Tibial artery (tissue), 4 donors: Measurements from ENCODE around the gene DEPDC7.
A peak's percentile ranks its signal among the peaks of the same experiment; 100 is the strongest.

ENCODE experiments used
- DNase-seq, 2 donors: peaks; one replicate each; pipeline ENCODE4 v3.0.0-alpha.2; 2019
- H3K27ac ChIP-seq, 2 donors: fragments of 200-600 bp; sonication (generic) in 1 of 2; 1 replicate in 1 of 2; 2 replicates in 1 of 2; pipeline ENCODE4 v1.5.1; 2018 to 2019; ENCODE audit warnings: mild to moderate bottlenecking in 1 of 2
- H3K27me3 ChIP-seq, 2 donors: fragments of 200-600 bp; sonication (generic) in 1 of 2; one replicate each; pipeline versions ENCODE4 v1.5.1 to v1.6.0; 2016 to 2019
- H3K36me3 ChIP-seq, 3 donors: fragments of 200-600 bp; sonication (generic) in 2 of 3; one replicate each; pipeline ENCODE4 v1.5.1; 2016 to 2019; ENCODE audit warnings: mild to moderate bottlenecking in 2 of 3
- H3K4me1 ChIP-seq, 4 donors: fragments of 200-600 bp; sonication (generic) in 2 of 4; 1 replicate in 3 of 4; 2 replicates in 1 of 4; pipeline ENCODE4 v1.5.1; 2016 to 2019
- H3K4me3 ChIP-seq, 2 donors: fragments of 200-600 bp; sonication (generic) in 1 of 2; 1 replicate in 1 of 2; 2 replicates in 1 of 2; pipeline ENCODE4 v1.5.1; 2018 to 2019; ENCODE audit warnings: mild to moderate bottlenecking in 2 of 2
- H3K9me3 ChIP-seq, 3 donors: fragments of 200-600 bp; sonication (generic) in 1 of 3; one replicate each; pipeline ENCODE4 v1.5.1; 2016 to 2019
- intact Hi-C: fragments of 100-400 bp; cut with DNase I; formaldehyde crosslinking; loops from one replicate; pipeline ENCODE4 v1.15.0; 2023; ENCODE audit warnings: low total_unique reads
- TF ChIP-seq, protein P1 (sequence below), 2 experiments: fragments of 200-600 bp in 1 of 2; fragments of 450-650 bp in 1 of 2; IDR thresholded peaks; one replicate each; pipeline ENCODE4 v1.5.1; 2017 to 2019; ENCODE audit warnings: antibody characterized with exemption in 2 of 2, mild to moderate bottlenecking in 1 of 2, moderate library complexity in 1 of 2

The DEPDC7 gene

DNA sequence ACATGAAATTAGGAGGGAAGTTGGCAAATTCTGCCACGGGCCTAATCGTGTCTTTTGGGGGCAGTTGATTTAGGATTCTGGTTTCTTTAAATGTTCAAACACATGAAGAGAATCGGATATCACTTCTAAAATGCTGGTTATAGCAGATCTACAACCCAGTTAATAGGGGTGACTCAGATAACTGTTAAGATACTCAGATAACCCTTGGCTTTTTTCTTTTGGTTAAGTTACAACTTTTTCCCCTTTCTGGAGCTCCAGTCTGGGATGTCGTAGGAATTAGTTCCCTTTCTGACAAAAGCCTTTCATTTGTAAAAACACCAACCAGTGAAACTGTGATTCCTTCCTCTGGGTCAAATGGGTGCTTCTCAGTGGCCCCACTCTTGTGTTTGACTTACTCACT, 976 bp downstream of the DEPDC7 start:
- H3K36me3 ChIP-seq: no peaks in the 10 kb centered on the region
- H3K27me3 ChIP-seq: peaks cover 0 to 5% of the 10 kb centered on the region in 2 donors
- H3K4me3 ChIP-seq: peak overlapping the region in 1 of 2 donors; percentile 55
- DNase-seq: no peak
- H3K4me1 ChIP-seq: peaks cover 0 to 14% (median 3%) of the 10 kb centered on the region in 4 donors
- intact Hi-C loops: no loop called here
- H3K9me3 ChIP-seq: no peaks in the 10 kb centered on the region
- no peak overlapping the region for H3K27ac ChIP-seq
- TF ChIP-seq, protein P1, sequence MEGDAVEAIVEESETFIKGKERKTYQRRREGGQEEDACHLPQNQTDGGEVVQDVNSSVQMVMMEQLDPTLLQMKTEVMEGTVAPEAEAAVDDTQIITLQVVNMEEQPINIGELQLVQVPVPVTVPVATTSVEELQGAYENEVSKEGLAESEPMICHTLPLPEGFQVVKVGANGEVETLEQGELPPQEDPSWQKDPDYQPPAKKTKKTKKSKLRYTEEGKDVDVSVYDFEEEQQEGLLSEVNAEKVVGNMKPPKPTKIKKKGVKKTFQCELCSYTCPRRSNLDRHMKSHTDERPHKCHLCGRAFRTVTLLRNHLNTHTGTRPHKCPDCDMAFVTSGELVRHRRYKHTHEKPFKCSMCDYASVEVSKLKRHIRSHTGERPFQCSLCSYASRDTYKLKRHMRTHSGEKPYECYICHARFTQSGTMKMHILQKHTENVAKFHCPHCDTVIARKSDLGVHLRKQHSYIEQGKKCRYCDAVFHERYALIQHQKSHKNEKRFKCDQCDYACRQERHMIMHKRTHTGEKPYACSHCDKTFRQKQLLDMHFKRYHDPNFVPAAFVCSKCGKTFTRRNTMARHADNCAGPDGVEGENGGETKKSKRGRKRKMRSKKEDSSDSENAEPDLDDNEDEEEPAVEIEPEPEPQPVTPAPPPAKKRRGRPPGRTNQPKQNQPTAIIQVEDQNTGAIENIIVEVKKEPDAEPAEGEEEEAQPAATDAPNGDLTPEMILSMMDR (IDR thresholded peaks at IDR 0.05): no peak

DNA sequence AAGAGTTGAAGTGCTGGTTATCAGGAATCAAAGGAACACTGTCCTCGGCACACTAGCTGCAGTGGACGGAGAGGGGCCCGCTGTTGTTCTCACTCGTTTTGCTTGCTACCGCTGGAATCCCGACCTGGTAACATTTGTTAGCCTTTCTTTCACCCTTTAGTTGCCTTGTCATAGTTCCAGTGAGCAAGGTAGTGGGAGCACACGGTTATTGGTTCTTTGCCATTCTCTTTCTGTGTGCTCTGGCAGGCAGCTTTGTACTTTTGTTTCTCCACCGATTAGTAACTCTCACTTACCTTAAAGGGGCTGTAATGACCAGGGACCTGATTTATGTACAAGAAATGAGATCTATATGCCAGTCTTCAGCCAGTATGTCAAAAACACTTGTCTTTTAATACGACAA, 1.8 kb downstream of the DEPDC7 start:
- Histone ChIP-seq H3K9me3 (no peaks in the 10 kb centered on the region), H3K36me3 (no peaks in the 10 kb centered on the region), H3K27me3 (peaks cover 0 to 5% of the 10 kb centered on the region in 2 donors), H3K4me1 (peaks cover 0 to 14% (median 3%) of the 10 kb centered on the region in 4 donors), H3K27ac (no peak overlapping the region), H3K4me3 (no peak overlapping the region)
- no peak for DNase-seq
- intact Hi-C loops: no loop called here
- TF ChIP-seq, protein P1 (IDR thresholded peaks at IDR 0.05): no peak

DNA sequence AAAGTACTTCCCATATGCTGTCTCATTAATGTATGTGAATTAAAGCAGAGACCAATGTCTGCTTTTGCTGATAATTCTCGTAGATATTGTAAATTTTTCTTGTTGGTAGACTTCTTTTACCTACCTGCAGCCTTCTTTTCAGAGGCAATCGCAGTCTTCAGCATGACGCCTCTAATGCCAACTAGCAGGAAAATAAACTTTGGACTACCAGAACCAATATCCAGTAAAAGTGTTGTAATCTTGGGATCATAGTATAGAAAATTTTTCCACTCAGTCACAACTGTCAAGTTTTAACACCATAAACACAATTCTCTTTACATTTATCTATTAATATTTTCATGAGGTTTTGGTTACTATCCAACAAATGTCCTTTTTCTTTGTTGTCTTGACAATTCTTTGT, 2.3 kb downstream of the DEPDC7 start:
- H3K4me1 ChIP-seq: peaks cover 0 to 14% (median 3%) of the 10 kb centered on the region in 4 donors
- TF ChIP-seq, protein P1 (IDR thresholded peaks at IDR 0.05): no peak
- H3K36me3 ChIP-seq: no peaks in the 10 kb centered on the region
- no peaks in the 10 kb centered on the region for H3K9me3 ChIP-seq
- no peak overlapping the region for H3K27ac ChIP-seq
- H3K4me3 ChIP-seq: no peak overlapping the region
- H3K27me3 ChIP-seq: peaks cover 0 to 5% of the 10 kb centered on the region in 2 donors
- intact Hi-C loops: no loop called here
- no peak for DNase-seq

DNA sequence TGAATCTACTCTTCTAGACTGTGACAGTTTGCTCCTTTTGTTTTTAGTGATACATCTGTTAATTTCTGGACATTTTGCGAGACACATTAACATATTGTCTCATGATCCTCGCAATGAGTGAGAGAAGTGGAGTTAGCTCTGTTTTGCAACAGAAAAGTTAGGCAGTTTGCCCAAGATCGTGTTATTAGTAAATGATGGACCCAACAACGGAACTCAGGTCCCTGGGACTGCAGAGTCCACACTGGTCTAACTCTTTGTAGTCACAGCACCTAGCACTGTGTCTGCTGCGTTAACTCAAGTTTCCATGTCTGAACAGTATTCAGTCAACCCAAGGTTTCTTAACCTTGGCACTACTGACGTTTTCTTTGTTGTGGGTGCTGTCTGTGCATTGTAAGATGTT, 3.2 kb downstream of the DEPDC7 start:
- no peaks in the 10 kb centered on the region for H3K36me3 ChIP-seq
- no peak overlapping the region for H3K27ac ChIP-seq
- H3K4me1 ChIP-seq: peaks cover 0 to 14% (median 3%) of the 10 kb centered on the region in 4 donors
- TF ChIP-seq, protein P1 (IDR thresholded peaks at IDR 0.05): no peak
- intact Hi-C loops: no loop called here
- H3K9me3 ChIP-seq: no peaks in the 10 kb centered on the region
- peaks cover 0 to 5% of the 10 kb centered on the region in 2 donors for H3K27me3 ChIP-seq
- no peak for DNase-seq
- no peak overlapping the region for H3K4me3 ChIP-seq

DNA sequence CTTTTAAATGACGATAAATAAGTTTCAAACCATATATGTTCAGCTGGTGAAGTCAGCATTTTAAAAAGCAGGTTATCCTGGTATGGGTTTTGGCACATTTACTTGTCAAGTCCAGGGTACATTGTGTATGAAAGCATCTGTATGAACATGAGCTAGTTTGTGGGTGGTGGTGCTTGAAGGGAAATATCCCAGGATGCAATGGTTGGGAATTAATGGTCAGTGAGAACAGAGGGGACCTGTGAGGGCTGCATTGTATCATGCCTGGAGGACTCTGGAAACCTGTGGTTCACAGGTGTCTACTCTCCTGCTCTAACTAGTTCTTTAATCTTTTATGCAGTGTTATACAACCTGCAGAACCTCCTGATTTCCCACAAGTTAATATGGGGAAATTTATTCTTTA, 5.8 kb downstream of the DEPDC7 start:
- TF ChIP-seq, protein P1 (IDR thresholded peaks at IDR 0.05): no peak
- intact Hi-C loops: no loop called here
- no peak overlapping the region for H3K27ac ChIP-seq
- no peak overlapping the region for H3K4me3 ChIP-seq
- DNase-seq: no peak
- no peaks in the 10 kb centered on the region for H3K9me3 ChIP-seq
- no peaks in the 10 kb centered on the region for H3K36me3 ChIP-seq
- H3K27me3 ChIP-seq: peaks cover 0 to 5% of the 10 kb centered on the region in 2 donors
- H3K4me1 ChIP-seq: peaks cover 0 to 4% (median 0%) of the 10 kb centered on the region in 4 donors

DNA sequence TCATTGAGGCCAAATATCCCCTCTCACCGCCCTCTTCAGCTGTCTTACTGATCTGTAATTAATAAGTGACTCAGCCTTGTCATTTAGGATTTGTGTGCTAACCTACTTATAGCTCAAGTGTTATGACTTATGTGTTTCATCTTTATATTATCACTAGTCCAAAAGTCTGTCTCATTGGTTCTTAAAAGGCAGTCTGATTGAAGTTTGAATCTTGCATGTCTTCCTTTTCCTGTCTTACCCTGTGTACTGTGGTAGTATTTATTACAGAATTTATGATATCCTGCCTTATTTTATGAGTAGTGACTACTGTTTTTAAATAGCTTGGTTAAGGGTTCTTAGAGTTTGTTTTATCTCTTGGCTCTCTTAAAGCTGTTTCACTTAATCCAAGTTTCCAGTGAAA, 6.3 kb downstream of the DEPDC7 start:
- no peaks in the 10 kb centered on the region for H3K36me3 ChIP-seq
- peaks cover 0 to under 1% (median 0%) of the 10 kb centered on the region in 4 donors for H3K4me1 ChIP-seq
- DNase-seq: no peak
- intact Hi-C loops: no loop called here
- no peak overlapping the region for H3K27ac ChIP-seq
- no peaks in the 10 kb centered on the region for H3K9me3 ChIP-seq
- TF ChIP-seq, protein P1 (IDR thresholded peaks at IDR 0.05): no peak
- H3K4me3 ChIP-seq: no peak overlapping the region
- peaks cover 0 to 5% of the 10 kb centered on the region in 2 donors for H3K27me3 ChIP-seq
